ENCODE results near the gene CACNA2D2.
A peak's percentile ranks its signal among the peaks of the same experiment; 100 is the strongest.

Gene CACNA2D2

DNA sequence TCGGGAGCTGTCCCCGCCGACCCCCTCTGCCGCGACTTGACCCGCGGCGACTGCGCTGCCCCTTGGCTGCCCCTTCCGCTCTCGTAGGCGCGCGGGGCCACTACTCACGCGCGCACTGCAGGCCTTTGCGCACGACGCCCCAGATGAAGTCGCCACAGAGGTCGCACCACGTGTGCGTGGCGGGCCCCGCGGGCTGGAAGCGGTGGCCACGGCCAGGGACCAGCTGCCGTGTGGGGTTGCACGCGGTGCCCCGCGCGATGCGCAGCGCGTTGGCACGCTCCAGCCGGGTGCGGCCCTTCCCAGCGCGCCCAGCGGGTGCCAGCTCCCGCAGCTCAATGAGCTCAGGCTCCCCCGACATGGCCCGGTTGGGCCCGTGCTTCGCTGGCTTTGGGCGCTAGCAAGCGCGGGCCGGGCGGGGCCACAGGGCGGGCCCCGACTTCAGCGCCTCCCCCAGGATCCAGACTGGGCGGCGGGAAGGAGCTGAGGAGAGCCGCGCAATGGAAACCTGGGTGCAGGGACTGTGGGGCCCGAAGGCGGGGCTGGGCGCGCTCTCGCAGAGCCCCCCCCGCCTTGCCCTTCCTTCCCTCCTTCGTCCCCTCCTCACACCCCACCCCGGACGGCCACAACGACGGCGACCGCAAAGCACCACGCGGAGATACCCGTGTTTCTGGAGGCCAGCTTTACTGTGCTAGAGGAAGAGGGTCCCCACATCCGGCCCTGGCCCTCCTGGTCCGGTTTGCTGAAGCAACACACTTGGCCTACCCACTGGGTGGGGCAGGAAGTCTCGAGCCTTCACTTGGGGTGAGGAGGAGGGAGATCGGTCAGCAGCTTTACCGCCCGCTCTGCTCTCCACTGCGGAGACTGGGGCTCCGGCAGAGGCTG is 162.7 kb downstream of the CACNA2D2 start, which contains the start of gene RASSF1:
Gene RASSF1, minus strand, starts transcription at position 389 of the 882 bp plus-strand sequence. Its CDS starts 31 bp downstream, at position 358.
- H3K27ac ChIP-seq, result no peak within 1 kb of the TSS
- TF ChIP-seq, protein P1, sequence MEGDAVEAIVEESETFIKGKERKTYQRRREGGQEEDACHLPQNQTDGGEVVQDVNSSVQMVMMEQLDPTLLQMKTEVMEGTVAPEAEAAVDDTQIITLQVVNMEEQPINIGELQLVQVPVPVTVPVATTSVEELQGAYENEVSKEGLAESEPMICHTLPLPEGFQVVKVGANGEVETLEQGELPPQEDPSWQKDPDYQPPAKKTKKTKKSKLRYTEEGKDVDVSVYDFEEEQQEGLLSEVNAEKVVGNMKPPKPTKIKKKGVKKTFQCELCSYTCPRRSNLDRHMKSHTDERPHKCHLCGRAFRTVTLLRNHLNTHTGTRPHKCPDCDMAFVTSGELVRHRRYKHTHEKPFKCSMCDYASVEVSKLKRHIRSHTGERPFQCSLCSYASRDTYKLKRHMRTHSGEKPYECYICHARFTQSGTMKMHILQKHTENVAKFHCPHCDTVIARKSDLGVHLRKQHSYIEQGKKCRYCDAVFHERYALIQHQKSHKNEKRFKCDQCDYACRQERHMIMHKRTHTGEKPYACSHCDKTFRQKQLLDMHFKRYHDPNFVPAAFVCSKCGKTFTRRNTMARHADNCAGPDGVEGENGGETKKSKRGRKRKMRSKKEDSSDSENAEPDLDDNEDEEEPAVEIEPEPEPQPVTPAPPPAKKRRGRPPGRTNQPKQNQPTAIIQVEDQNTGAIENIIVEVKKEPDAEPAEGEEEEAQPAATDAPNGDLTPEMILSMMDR (conservative IDR thresholded peaks at IDR 0.05), result no peak
- no peak for TF ChIP-seq ZFX (IDR thresholded peaks at IDR 0.05)

DNA sequence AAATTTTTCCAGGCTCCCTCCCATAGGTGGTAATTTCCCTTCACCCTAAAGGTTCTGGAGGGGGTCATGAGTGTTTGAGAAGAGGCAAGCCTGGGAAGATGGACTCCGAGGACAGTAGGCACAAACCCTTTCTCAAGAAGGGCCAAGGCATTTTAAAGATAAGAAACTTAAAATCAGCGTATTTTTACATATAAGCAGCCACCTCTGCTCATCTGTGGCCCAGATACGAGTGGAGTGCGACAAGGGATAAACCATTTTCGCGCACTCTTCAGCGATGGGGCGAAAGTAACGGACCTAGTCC is 163.3 kb downstream of the CACNA2D2 start:
- H3K27ac ChIP-seq, result no peak overlapping the region
- TF ChIP-seq, protein P1 (conservative IDR thresholded peaks at IDR 0.05), result no peak
- no peak for TF ChIP-seq ZFX (IDR thresholded peaks at IDR 0.05)

DNA sequence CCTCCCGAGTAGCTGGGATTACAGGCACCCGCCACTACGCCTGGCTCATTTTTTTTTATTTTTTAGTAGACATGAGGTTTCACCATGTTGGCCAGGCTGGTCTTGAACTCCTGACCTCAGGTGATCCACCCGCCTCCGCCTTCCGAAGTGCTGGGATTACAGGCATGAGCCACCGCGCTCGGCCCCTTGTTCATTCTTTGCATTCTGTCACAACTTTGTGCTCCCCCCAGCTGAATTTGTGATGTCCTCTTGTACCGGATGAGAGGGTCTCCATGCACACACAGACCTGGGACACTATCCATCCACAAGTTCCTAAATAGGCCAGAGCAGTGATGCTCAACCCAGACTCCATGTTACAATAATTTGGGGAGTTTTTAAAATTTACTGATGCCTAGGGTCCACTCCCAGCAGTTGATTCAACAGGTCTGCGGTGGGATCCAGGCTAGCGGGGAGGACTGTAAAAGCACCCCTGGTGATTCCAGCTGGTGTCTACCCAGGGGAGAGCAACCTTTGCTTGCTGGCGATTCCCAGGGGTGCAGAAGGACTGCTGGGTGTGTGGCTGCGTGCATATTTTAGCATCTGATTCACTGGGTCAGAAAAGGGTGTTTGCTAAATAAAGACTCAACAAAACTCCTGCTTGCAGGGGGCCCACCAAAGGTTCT is 163.8 kb downstream of the CACNA2D2 start:
- no peak overlapping the region for H3K27ac ChIP-seq
- TF ChIP-seq, protein P1 (conservative IDR thresholded peaks at IDR 0.05), result no peak
- no peak for TF ChIP-seq ZFX (IDR thresholded peaks at IDR 0.05)

DNA sequence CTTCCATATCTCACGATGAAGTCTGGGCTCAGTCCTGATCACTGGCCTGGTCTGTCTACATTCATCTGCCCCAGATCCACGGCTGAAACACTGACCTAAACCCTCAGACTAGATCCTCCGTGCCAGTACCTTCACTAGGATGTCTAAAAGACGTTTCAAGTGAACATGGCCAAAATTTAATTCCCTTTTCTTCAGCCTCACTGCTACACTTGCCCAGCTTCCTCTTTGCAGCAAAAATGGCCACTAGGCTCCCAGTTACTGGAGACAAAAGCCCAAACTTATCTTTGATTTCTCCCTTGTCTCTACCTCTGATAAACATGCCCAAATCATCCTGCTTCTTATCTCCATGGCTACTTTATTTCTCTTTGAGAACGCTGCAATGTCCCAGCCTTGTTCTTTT is 164.5 kb downstream of the CACNA2D2 start:
- TF ChIP-seq, protein P1 (conservative IDR thresholded peaks at IDR 0.05), result no peak
- TF ChIP-seq ZFX (IDR thresholded peaks at IDR 0.05), result no peak
- peak overlapping the region; percentile 97; the same call in 1 of the 2 replicates for H3K27ac ChIP-seq

DNA sequence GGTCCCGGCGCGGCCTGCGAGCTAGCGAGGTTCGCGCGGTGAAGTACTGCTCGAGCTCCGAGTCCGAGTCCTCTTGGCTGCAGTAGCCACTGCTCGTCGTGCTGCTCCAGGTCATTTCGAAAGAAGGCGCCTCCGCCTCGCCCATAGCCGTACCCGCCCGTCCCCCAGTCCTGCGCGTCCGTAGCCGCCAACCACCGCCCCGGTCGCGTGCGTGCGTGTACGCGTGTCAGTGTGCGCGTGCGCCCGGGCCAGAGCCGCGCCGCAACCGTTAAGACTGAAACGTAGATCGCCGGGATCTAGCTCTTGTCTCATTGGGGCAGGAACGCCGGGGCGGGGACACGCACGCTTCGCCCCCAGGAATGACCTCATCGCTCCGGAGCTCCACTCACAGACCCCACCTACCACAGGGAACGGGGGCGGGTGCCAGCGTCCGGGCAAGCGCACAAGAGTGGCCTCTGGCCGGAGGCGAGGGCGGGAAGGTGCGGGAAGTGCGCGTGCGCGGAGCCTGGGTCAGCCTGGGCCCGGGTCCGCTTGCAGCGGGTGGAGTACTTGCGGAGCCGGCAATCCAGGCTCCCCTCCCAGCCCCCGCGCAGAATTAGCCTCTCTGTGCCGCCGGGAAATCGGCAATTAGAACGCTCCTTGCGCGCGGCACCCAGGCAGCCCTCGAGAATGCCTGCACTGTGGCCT is 166.1 kb downstream of the CACNA2D2 start:
- TF ChIP-seq, protein P1 (conservative IDR thresholded peaks at IDR 0.05), result no peak
- no peak for TF ChIP-seq ZFX (IDR thresholded peaks at IDR 0.05)
- H3K27ac ChIP-seq, result peak overlapping the region; percentile 97

DNA sequence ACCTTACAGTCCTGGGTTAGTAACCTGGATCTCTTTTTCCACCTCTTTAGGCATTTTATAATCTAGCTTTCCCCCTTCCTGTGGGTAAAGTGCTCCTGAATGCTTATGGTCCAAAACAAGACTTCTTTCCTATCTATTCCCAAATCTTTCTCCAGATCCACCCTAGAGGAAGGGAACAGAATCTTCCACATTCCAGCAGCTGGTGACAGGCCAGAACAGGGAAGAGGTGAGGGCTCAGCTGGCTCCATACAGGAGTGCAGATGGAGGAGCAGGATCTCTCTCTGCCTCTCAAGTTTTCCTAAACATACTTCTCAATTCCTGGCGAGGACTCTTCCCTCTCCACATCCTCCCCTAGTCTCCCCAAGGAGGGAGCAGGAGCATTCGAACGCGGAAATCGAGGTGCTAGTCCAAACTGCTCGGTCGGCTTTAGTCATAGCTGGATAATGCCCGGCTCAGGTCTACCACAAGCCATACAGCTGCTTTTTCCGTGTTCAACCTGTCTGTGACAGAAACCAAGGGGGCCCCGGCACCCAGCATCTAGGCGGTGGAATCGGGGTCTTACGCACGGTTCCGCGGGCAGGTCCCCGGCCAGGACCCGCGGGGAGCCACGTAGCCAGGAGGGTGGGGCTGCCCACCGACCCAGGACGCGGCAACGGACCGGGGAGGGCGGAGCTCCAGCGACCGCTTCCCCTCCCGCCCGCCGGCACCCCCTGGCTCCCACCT is 166.8 kb downstream of the CACNA2D2 start:
- TF ChIP-seq, protein P1 (conservative IDR thresholded peaks at IDR 0.05), result no peak; the same call in 1 of the 2 replicates
- no peak for TF ChIP-seq ZFX (IDR thresholded peaks at IDR 0.05)
- H3K27ac ChIP-seq, result peak overlapping the region; percentile 97
